Mesothelial cell of epicardium (in vitro differentiated cells): ENCODE results near the gene RPS6KA4. TPM values are rescaled to one million over a fixed set of nuclear protein-coding genes. Genes with fewer than 3 reads are reported as not detected.

Experiments used
- DNase-seq, 2 experiments: peaks; one replicate each; pipeline ENCODE4 v3.0.0; 2021; ENCODE audit warnings: low spot score in 2 of 2; ENCODE audit not compliant: unreplicated experiment in 2 of 2
- H3K27ac Mint-ChIP-seq: 2 replicates; pipeline ENCODE4 v1.8.0; 2021; ENCODE audit warnings: mixed read lengths
- H3K27me3 Mint-ChIP-seq: 2 replicates; pipeline ENCODE4 v1.8.0; 2021; ENCODE audit warnings: low read depth, mixed read lengths
- H3K36me3 Mint-ChIP-seq: 2 replicates; pipeline ENCODE4 v1.8.0; 2021; ENCODE audit warnings: mixed read lengths
- H3K4me1 Mint-ChIP-seq: 2 replicates; pipeline ENCODE4 v1.8.0; 2021; ENCODE audit warnings: mixed read lengths
- H3K4me3 Mint-ChIP-seq: 2 replicates; pipeline ENCODE4 v1.8.0; 2021; ENCODE audit warnings: mild to moderate bottlenecking, moderate library complexity, mixed read lengths
- H3K9me3 Mint-ChIP-seq: 2 replicates; pipeline ENCODE4 v1.8.0; 2021; ENCODE audit warnings: mixed read lengths
- CTCF ChIP-seq: fragments of 200-600 bp; sonication (generic); IDR thresholded peaks from one replicate; pipeline ENCODE4 v1.5.0; 2021; ENCODE audit warnings: antibody characterized with exemption; ENCODE audit not compliant: unreplicated experiment
- total RNA-seq: library from RNA; stranded (reverse); gene quantifications from 3 replicates; pipeline ENCODE4 v1.2.1, GENCODE V29; 2021

RPS6KA4 gene
- total RNA-seq, 1 donor from 2014 or later: 30.1 TPM

GRCh38 chr11:64391839-64392238 lies 32.9 kb downstream of the RPS6KA4 start:
- Mint-ChIP-seq H3K4me3 (no peak overlapping the region), H3K36me3 (no peaks in the 10 kb centered on the region), H3K27ac (no peak overlapping the region), H3K9me3 (no peaks in the 10 kb centered on the region), H3K27me3 (no peaks in the 10 kb centered on the region), H3K4me1 (peaks cover 17% of the 10 kb centered on the region)
- no peak for DNase-seq
- no peak for TF ChIP-seq CTCF

GRCh38 chr11:64395545-64396078 lies 36.6 kb downstream of the RPS6KA4 start:
- Mint-ChIP-seq H3K9me3 (no peaks in the 10 kb centered on the region), H3K36me3 (no peaks in the 10 kb centered on the region), H3K4me1 (peaks cover 17% of the 10 kb centered on the region), H3K27me3 (no peaks in the 10 kb centered on the region), H3K4me3 (no peak overlapping the region), H3K27ac (peak overlapping the region; percentile 55)
- no peak for DNase-seq
- no peak for TF ChIP-seq CTCF

- H3K27me3 Mint-ChIP-seq: no peaks in the 10 kb centered on the region
- no peaks in the 10 kb centered on the region for H3K9me3 Mint-ChIP-seq
- DNase-seq: peak in 1 of 2 experiments; percentile 55
- H3K36me3 Mint-ChIP-seq: no peaks in the 10 kb centered on the region
- H3K4me1 Mint-ChIP-seq: peaks cover 17% of the 10 kb centered on the region
- peak overlapping the region; percentile 55 for H3K27ac Mint-ChIP-seq
- TF ChIP-seq CTCF: no peak
- peak overlapping the region; percentile 15 for H3K4me3 Mint-ChIP-seq
These were observed 37.2 kb downstream of the RPS6KA4 start for GRCh38 chr11:64396079-64396591.

- H3K9me3 Mint-ChIP-seq: peaks cover 15% of the 10 kb centered on the region
- H3K36me3 Mint-ChIP-seq: peaks cover 4% of the 10 kb centered on the region
- no peak overlapping the region for H3K4me3 Mint-ChIP-seq
- H3K27ac Mint-ChIP-seq: no peak overlapping the region
- DNase-seq: no peak
- no peak for TF ChIP-seq CTCF
- H3K27me3 Mint-ChIP-seq: no peaks in the 10 kb centered on the region
- peaks cover 13% of the 10 kb centered on the region for H3K4me1 Mint-ChIP-seq
These were observed 41.1 kb downstream of the RPS6KA4 start for GRCh38 chr11:64400102-64400501.

DNA sequence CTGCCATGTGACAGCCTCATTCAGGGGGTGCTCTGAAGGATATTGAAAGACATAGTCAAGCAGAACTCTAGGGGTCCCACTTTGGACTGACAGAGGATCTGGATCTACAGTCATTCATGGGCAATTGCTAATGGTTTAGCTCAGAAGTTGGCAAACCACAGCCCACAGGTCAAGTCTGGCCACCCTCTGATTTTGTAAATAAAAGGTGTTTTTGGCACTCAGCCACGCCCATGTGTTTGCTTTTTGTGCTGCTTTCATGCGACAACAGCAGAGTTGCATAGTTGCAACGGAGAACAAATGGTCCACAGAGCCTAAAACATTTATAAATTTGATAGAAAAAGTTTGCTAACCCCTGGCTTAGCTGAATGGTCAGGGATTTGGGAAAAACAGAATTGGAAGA lies 41.7 kb downstream of the RPS6KA4 start:
- peaks cover 10% of the 10 kb centered on the region for H3K4me1 Mint-ChIP-seq
- no peak for DNase-seq
- peaks cover 15% of the 10 kb centered on the region for H3K9me3 Mint-ChIP-seq
- no peak overlapping the region for H3K27ac Mint-ChIP-seq
- H3K27me3 Mint-ChIP-seq: no peaks in the 10 kb centered on the region
- TF ChIP-seq CTCF: no peak
- H3K36me3 Mint-ChIP-seq: peaks cover 4% of the 10 kb centered on the region
- no peak overlapping the region for H3K4me3 Mint-ChIP-seq
